ENCODE results near the gene PPP1R2C. TPM values are rescaled to one million over a fixed set of nuclear protein-coding genes. Genes with fewer than 3 reads are reported as not detected.

PPP1R2C gene
- not detected for total RNA-seq (2021; ENCODE audit: unreplicated experiment)
- not detected for polyA plus RNA-seq (2012; ENCODE audit: insufficient read length)
- Bru-seq, nascent RNA: not detected
- BruChase-seq, experiment 1, labeled RNA remaining after a 2-hour chase: not detected
- not detected for BruChase-seq, experiment 2, labeled RNA remaining after a 6-hour chase
- long read RNA-seq: 0 reads

- TF ChIP-seq POLR2AphosphoS5 (IDR thresholded peaks at IDR 0.05; ENCODE audit: low read depth, low read length) (no peak), TCF7L2 (IDR thresholded peaks at IDR 0.05; ENCODE audit: low read depth, low read length) (no peak), REST (IDR thresholded peaks at IDR 0.05; ENCODE audit: insufficient read depth in 1 of 2, low read depth in 2 of 2, low read length in 1 of 2) (no peak), SIN3A (IDR thresholded peaks at IDR 0.05; ENCODE audit: borderline replicate concordance, insufficient read depth, low read depth, low read length) (no peak), CTCF (IDR thresholded peaks at IDR 0.05) (no peak)
- ATAC-seq: no peak
- ChIA-PET CTCF (no interaction called here), POLR2A (no interaction called here)
- Histone ChIP-seq H3K4me1 (ENCODE audit: control insufficient read depth, insufficient read depth, low read length) (no peaks in the 10 kb centered on the region), H3K9me3 (ENCODE audit: control insufficient read depth, insufficient read depth, low read depth, low read length) (no peaks in the 10 kb centered on the region), H3K27me3 (ENCODE audit: control insufficient read depth, insufficient read depth, low read length) (no peaks in the 10 kb centered on the region), H3K4me3 (ENCODE audit: low read depth in 2 of 2, low read length in 2 of 2) (no peak within 1 kb of the TSS), H3K36me3 (ENCODE audit: control insufficient read depth, insufficient read depth, low read length) (no peaks in the 10 kb centered on the region), H3K27ac (ENCODE audit: low read length) (no peak within 1 kb of the TSS)
- in situ Hi-C loops (cut with HindIII; ENCODE audit: low pct_unique_long_range_greater_than_20kb, low sequenced_read_pairs) (no loop called here), intact Hi-C loops (cut with micrococcal nuclease; ENCODE audit: unreplicated experiment) (no loop called here)
- no peak for DNase-seq (ENCODE audit: low read depth, low spot score)
- BruUV-seq (replicated peaks): no TSS peak
Observed at GRCh38 chrX:42778096-42778495, at the start of gene PPP1R2C. TSS of gene PPP1R2C (minus strand) at chrX:42778163. CDS start at chrX:42778079, 84 bp downstream.

GRCh38 chrX:42825201-42825600 is 47.2 kb upstream of the PPP1R2C start:
- Histone ChIP-seq H3K36me3 (ENCODE audit: control insufficient read depth, insufficient read depth, low read length) (no peaks in the 10 kb centered on the region), H3K4me3 (ENCODE audit: low read depth in 2 of 2, low read length in 2 of 2) (no peak overlapping the region), H3K4me1 (ENCODE audit: control insufficient read depth, insufficient read depth, low read length) (no peaks in the 10 kb centered on the region), H3K27ac (ENCODE audit: low read length) (no peak overlapping the region), H3K9me3 (ENCODE audit: control insufficient read depth, insufficient read depth, low read depth, low read length) (no peaks in the 10 kb centered on the region), H3K27me3 (ENCODE audit: control insufficient read depth, insufficient read depth, low read length) (no peaks in the 10 kb centered on the region)
- ATAC-seq (no peak), DNase-seq (ENCODE audit: low read depth, low spot score) (no peak)
- in situ Hi-C loops (cut with HindIII; ENCODE audit: low pct_unique_long_range_greater_than_20kb, low sequenced_read_pairs): no loop called here
- ChIA-PET POLR2A (no interaction called here), CTCF (no interaction called here)
- no TSS peak for BruUV-seq (replicated peaks)
- intact Hi-C loops (cut with micrococcal nuclease; ENCODE audit: unreplicated experiment): no loop called here
- TF ChIP-seq POLR2AphosphoS5 (IDR thresholded peaks at IDR 0.05; ENCODE audit: low read depth, low read length): no peak
- no peak for TF ChIP-seq TCF7L2 (IDR thresholded peaks at IDR 0.05; ENCODE audit: low read depth, low read length)
- TF ChIP-seq SIN3A (IDR thresholded peaks at IDR 0.05; ENCODE audit: borderline replicate concordance, insufficient read depth, low read depth, low read length): no peak
- TF ChIP-seq REST (IDR thresholded peaks at IDR 0.05; ENCODE audit: insufficient read depth in 1 of 2, low read depth in 2 of 2, low read length in 1 of 2): no peak

All from Panc1 (cell line).